Activated CD4-positive, alpha-beta T cell treated with anti-CD3 and anti-CD28 coated beads for 24 hours (primary cell): ENCODE results near the gene TMEM108.
"Not testable (repeated sequence)": the region's sequence is repeated elsewhere in the genome, so short reads cannot be mapped to it uniquely, and the experiment has no call there.

Experiments
- DNase-seq, 2 donors: peaks; one replicate each; pipeline ENCODE4 v3.0.0-alpha.2; 2020; ENCODE audit warnings: low read depth in 2 of 2

The TMEM108 gene

GRCh38 chr3:133038089-133038730, at the start of gene TMEM108:
TSS of gene TMEM108 (plus strand) at chr3:133038391.
- peak in 1 of 2 donors; percentile 17 for DNase-seq

GRCh38 chr3:132995971-132996370, 42.2 kb upstream of the TMEM108 start:
- no peak for DNase-seq

- DNase-seq = no peak
Observed at GRCh38 chr3:132997404-132998185, 40.6 kb upstream of the TMEM108 start.

- DNase-seq = not testable (repeated sequence)
Observed at GRCh38 chr3:133005032-133005431, 33.2 kb upstream of the TMEM108 start.

GRCh38 chr3:133007601-133008000, 30.6 kb upstream of the TMEM108 start:
- DNase-seq = no peak

GRCh38 chr3:133014325-133014724, 23.9 kb upstream of the TMEM108 start:
- no peak for DNase-seq

- DNase-seq = not testable (repeated sequence)
Observed at GRCh38 chr3:133015573-133015972, 22.6 kb upstream of the TMEM108 start.

GRCh38 chr3:133016838-133017309, 21.3 kb upstream of the TMEM108 start:
- DNase-seq = no peak

- no peak for DNase-seq
Observed at GRCh38 chr3:133018921-133019320, 19.3 kb upstream of the TMEM108 start.

GRCh38 chr3:133021206-133021605, 17.0 kb upstream of the TMEM108 start:
- no peak for DNase-seq

- DNase-seq = no peak
Observed at GRCh38 chr3:133023362-133023761, 14.8 kb upstream of the TMEM108 start.

GRCh38 chr3:133025546-133025945, 12.6 kb upstream of the TMEM108 start:
- DNase-seq = no peak

GRCh38 chr3:133032301-133032700, 5.9 kb upstream of the TMEM108 start:
- DNase-seq = no peak

- no peak for DNase-seq
Observed at GRCh38 chr3:133037436-133037835, 755 bp upstream of the TMEM108 start.

GRCh38 chr3:133038731-133039375, 662 bp downstream of the TMEM108 start:
- DNase-seq = no peak

- no peak for DNase-seq
Observed at GRCh38 chr3:133040696-133041523, 2.7 kb downstream of the TMEM108 start.

- no peak for DNase-seq
Observed at GRCh38 chr3:133041524-133041829, 3.3 kb downstream of the TMEM108 start.

GRCh38 chr3:133042778-133043177, 4.6 kb downstream of the TMEM108 start:
- DNase-seq = no peak

GRCh38 chr3:133047980-133048379, 9.8 kb downstream of the TMEM108 start:
- DNase-seq = no peak

- no peak for DNase-seq
Observed at GRCh38 chr3:133049491-133049890, 11.3 kb downstream of the TMEM108 start.

- no peak for DNase-seq
Observed at GRCh38 chr3:133050891-133051290, 12.7 kb downstream of the TMEM108 start.

GRCh38 chr3:133053532-133053931, 15.3 kb downstream of the TMEM108 start:
- DNase-seq = no peak
